HEK293T (cell line): ENCODE data around the gene ZNF593OS.
A peak's percentile ranks its signal among the peaks of the same experiment; 100 is the strongest.

ENCODE experiments used
- CTCF ChIA-PET: fragments of 350-600 bp; formaldehyde crosslinking; extraction: SDS; loops from one replicate; lab custom pipeline; 2021; ENCODE audit warnings: antibody characterized with exemption, inconsistent platforms; lab: Yijun Ruan, JAX
- POLR2A ChIA-PET: fragments of 350-600 bp; formaldehyde crosslinking; extraction: SDS; loops from one replicate; lab custom pipeline; 2020; ENCODE audit warnings: antibody characterized with exemption, inconsistent platforms; lab: Yijun Ruan, JAX
- DNase-seq: peaks from one replicate; pipeline ENCODE4 v3.0.0; 2012; ENCODE audit warnings: mixed read lengths; ENCODE audit errors: extremely low spot score
- ARNT ChIP-seq: fragments of 450-650 bp; IDR thresholded peaks from 2 replicates; pipeline ENCODE4 v1.6.1; 2017; ENCODE audit warnings: mild to moderate bottlenecking
- BHLHE40 ChIP-seq: fragments of 450-650 bp; IDR thresholded peaks from 2 replicates; pipeline ENCODE4 v1.6.1; 2016; ENCODE audit warnings: mild to moderate bottlenecking, moderate library complexity, borderline replicate concordance
- CTBP1 ChIP-seq: fragments of 450-650 bp; IDR thresholded peaks from 2 replicates; pipeline ENCODE4 v1.6.1; 2016; ENCODE audit warnings: borderline replicate concordance
- ELF4 ChIP-seq: fragments of 450-650 bp; IDR thresholded peaks from 2 replicates; pipeline ENCODE4 v1.6.1; 2017; ENCODE audit warnings: antibody characterized with exemption
- FOXA1 ChIP-seq: fragments of 450-650 bp; IDR thresholded peaks from 2 replicates; pipeline ENCODE4 v1.6.1; 2016; ENCODE audit warnings: mild to moderate bottlenecking
- FOXK2 ChIP-seq: fragments of 450-650 bp; IDR thresholded peaks from 2 replicates; pipeline ENCODE4 v1.6.1; 2016; ENCODE audit warnings: mild to moderate bottlenecking
- FOXM1 ChIP-seq: fragments of 450-650 bp; IDR thresholded peaks from 2 replicates; pipeline ENCODE4 v1.6.1; 2017; ENCODE audit warnings: mild to moderate bottlenecking, borderline replicate concordance
- HDGF ChIP-seq: fragments of 450-650 bp; IDR thresholded peaks from 2 replicates; pipeline ENCODE4 v1.6.1; 2017; ENCODE audit warnings: antibody characterized with exemption, borderline replicate concordance
- L3MBTL2 ChIP-seq: fragments of 450-650 bp; conservative IDR thresholded peaks from 2 replicates; pipeline ENCODE4 v1.6.1; 2016; ENCODE audit warnings: mild to moderate bottlenecking
- LEF1 ChIP-seq: fragments of 450-650 bp; IDR thresholded peaks from 2 replicates; pipeline ENCODE4 v1.6.1; 2017; ENCODE audit warnings: mild to moderate bottlenecking, borderline replicate concordance
- NFRKB ChIP-seq: fragments of 450-650 bp; IDR thresholded peaks from 2 replicates; pipeline ENCODE4 v1.6.1; 2016; ENCODE audit warnings: mild to moderate bottlenecking, moderate library complexity
- PKNOX1 ChIP-seq: fragments of 450-650 bp; IDR thresholded peaks from 2 replicates; pipeline ENCODE4 v1.6.1; 2016
- SP1 ChIP-seq: fragments of 450-650 bp; IDR thresholded peaks from 2 replicates; pipeline ENCODE4 v1.6.1; 2017
- SUZ12 ChIP-seq: fragments of 450-650 bp; IDR thresholded peaks from 2 replicates; pipeline ENCODE4 v1.6.1; 2016; ENCODE audit warnings: mild to moderate bottlenecking
- TARDBP ChIP-seq: fragments of 450-650 bp; IDR thresholded peaks from 2 replicates; pipeline ENCODE4 v1.6.1; 2016
- ZNF384 ChIP-seq: fragments of 450-650 bp; IDR thresholded peaks from 2 replicates; pipeline ENCODE4 v1.6.1; 2016

Gene ZNF593OS

GRCh38 chr1:26163684-26164035, 8.0 kb downstream of the ZNF593OS start:
- POLR2A ChIA-PET: no interaction called here
- TF ChIP-seq PKNOX1 (no peak), ZNF384 (no peak)
- CTCF ChIA-PET: no interaction called here
- DNase-seq: no peak

- TF ChIP-seq SP1: no peak
- TF ChIP-seq FOXK2: no peak
- ChIA-PET CTCF (no interaction called here), POLR2A (no interaction called here)
- no peak for DNase-seq
These were observed 9.4 kb downstream of the ZNF593OS start for GRCh38 chr1:26162220-26162709.

- ChIA-PET POLR2A (no interaction called here), CTCF (no interaction called here)
These were observed 10.0 kb downstream of the ZNF593OS start for GRCh38 chr1:26161415-26162219.

DNA sequence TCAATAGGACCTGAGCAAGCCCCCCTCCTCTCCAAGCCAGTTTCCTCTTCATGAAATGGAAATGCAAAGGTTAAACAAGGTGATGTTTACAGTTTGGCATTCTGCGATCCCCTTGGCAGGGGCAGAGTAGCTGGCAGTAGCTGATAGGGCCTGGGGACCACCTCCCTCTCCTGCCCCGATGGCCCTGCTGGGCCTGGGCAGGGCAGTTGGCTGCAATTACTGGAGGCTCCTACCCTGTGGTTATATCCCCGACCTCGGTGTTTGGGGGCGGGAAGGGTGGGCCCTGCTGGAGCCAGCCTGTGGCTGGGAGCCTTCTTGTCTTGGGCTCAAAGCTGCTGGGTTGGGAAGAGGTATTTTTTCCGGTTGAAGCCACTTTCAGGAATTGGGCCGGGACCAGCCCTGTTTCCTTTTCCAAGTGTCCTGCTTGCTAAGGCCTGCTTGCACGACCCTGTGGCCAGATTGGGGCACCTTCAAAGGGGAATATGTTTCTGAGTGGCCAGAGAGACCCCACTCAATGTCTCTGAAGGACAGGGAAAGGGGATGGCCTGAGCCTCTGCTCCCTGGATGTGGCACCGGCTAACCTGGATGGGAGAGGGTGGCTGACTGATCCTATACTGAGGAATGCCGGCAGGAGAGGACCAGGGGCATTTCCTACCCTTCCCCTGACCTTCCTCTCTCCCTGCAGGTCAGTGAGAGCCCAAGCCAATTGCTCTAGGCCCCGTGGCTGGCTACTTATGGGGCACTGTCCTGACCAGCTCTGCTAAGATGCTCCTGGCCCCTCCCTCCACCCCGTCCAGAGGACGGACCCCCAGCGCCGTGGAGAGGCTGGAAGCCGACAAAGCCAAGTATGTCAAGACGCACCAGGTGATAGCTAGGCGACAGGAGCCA, 10.9 kb downstream of the ZNF593OS start:
- TF ChIP-seq SUZ12 (no peak), HDGF (no peak), L3MBTL2 (no peak), NFRKB (no peak), CTBP1 (no peak), ZNF384 (no peak)
- CTCF ChIA-PET: interaction anchor here (0.6 kb wide), 1 partner anchor 74 kb away, joined by 4 read pairs; no protein-coding TSS in a partner anchor
- POLR2A ChIA-PET: no interaction called here
- DNase-seq: no peak

More at GRCh38 chr1:26161415-26162219, 10.0 kb downstream of the ZNF593OS start:
- peak; percentile 61 for DNase-seq
- TF ChIP-seq FOXK2 (no peak), SP1 (no peak), L3MBTL2 (peak; percentile 95), CTBP1 (no peak), BHLHE40 (no peak), FOXA1 (no peak), TARDBP (no peak), ARNT (no peak), HDGF (0 out of 2 replicates have a peak, but pooled peaks have one; percentile 41), ELF4 (no peak), NFRKB (no peak), ZNF384 (no peak), LEF1 (no peak), PKNOX1 (no peak), FOXM1 (no peak)

GRCh38 chr1:26159743-26160039, 11.9 kb downstream of the ZNF593OS start:
- TF ChIP-seq PKNOX1: peak; percentile 80
- TF ChIP-seq LEF1: no peak
- no peak for TF ChIP-seq NFRKB
- no peak for TF ChIP-seq FOXA1
- no peak for TF ChIP-seq BHLHE40
- no peak for TF ChIP-seq SUZ12
- no peak for DNase-seq
- ChIA-PET CTCF (interaction anchor here (2.2 kb wide), 1 partner anchor 15 kb away, joined by 4 read pairs; no protein-coding TSS in a partner anchor), POLR2A (no interaction called here)

- ChIA-PET CTCF (interaction anchor here (1.0 to 2.2 kb wide), 2 partner anchors 14 to 75 kb away, joined by 3 to 4 read pairs; partner anchors contain the start of gene CEP85), POLR2A (interaction anchor here (1.1 kb wide), 1 partner anchor 10 kb away, joined by 4 read pairs; the partner anchor contains the start of gene ZNF593)
- no peak for DNase-seq
- TF ChIP-seq CTBP1 (no peak), ELF4 (no peak), LEF1 (no peak), HDGF (no peak), PKNOX1 (no peak), SP1 (no peak), L3MBTL2 (no peak), ZNF384 (no peak), BHLHE40 (no peak), NFRKB (no peak), FOXA1 (no peak), ARNT (no peak), TARDBP (no peak), SUZ12 (no peak), FOXM1 (no peak), FOXK2 (no peak)
These were observed 12.5 kb downstream of the ZNF593OS start, which contains the start of gene FAM110D for GRCh38 chr1:26158908-26159742. TSS of gene FAM110D (plus strand) at chr1:26159079. CDS start at chr1:26161292, 2,213 bp downstream.
